ENCODE data around the gene GTF3C5. TPM values are rescaled to one million over a fixed set of nuclear protein-coding genes. Genes with fewer than 3 reads are reported as not detected.

The GTF3C5 gene
- total RNA-seq, 1 donor from 2014 or later = 29.7 TPM

DNA sequence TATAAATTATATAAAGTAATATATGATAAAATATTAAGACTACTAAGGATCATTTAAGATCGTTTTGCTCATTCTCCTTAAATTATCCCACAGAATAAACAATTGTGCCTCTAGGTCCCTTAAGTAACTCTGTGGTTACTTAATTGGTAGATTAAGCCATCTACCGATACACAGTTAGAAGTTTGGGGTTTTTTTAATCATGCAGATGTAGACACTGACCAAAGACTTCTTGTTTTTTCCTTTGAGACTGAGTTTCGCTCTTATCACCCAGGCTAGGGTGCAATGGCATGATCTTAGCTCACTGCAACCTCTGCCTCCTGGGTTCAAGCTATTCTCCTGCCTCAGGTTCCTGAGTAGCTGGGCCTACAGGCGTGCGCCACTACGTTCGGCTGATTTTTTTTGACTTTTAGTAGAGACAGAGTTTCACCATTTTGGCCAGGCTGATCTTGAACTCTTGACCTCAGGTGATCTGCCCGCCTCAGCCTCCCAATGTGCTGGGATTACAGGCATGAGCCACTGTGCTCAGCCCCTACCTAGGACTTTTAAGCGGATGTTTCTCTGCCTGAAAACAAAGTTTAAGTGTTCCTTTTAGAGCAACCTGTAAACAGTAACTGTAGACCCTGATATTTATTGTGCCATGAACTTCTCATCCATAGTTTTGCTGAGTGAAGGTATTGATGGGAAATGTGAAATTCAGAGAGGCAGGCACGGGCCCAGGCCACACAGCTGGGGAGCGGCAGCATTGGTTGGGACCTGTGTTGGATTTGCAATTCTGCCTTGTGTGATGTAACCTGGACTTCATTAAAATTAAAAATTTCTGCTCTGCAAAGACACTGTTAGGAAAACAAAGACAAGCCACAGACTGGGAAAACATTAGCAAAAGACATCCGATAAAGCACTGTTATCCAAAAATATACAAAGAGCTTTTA lies 42.6 kb downstream of the GTF3C5 start:
- no peak for DNase-seq (ENCODE audit: low read depth)
- Histone ChIP-seq H3K36me3 (ENCODE audit: control insufficient read depth, insufficient read depth, low read length) (no peaks in the 10 kb centered on the region), H3K4me3 (ENCODE audit: low read depth, low read length) (no peak overlapping the region), H3K27me3 (ENCODE audit: control insufficient read depth, insufficient read depth, low read length) (no peaks in the 10 kb centered on the region)
- FAIRE-seq = no peak
- TF ChIP-seq, protein P1, sequence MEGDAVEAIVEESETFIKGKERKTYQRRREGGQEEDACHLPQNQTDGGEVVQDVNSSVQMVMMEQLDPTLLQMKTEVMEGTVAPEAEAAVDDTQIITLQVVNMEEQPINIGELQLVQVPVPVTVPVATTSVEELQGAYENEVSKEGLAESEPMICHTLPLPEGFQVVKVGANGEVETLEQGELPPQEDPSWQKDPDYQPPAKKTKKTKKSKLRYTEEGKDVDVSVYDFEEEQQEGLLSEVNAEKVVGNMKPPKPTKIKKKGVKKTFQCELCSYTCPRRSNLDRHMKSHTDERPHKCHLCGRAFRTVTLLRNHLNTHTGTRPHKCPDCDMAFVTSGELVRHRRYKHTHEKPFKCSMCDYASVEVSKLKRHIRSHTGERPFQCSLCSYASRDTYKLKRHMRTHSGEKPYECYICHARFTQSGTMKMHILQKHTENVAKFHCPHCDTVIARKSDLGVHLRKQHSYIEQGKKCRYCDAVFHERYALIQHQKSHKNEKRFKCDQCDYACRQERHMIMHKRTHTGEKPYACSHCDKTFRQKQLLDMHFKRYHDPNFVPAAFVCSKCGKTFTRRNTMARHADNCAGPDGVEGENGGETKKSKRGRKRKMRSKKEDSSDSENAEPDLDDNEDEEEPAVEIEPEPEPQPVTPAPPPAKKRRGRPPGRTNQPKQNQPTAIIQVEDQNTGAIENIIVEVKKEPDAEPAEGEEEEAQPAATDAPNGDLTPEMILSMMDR (IDR thresholded peaks at IDR 0.05; ENCODE audit: insufficient read depth, low read length, severe bottlenecking) = no peak

DNA sequence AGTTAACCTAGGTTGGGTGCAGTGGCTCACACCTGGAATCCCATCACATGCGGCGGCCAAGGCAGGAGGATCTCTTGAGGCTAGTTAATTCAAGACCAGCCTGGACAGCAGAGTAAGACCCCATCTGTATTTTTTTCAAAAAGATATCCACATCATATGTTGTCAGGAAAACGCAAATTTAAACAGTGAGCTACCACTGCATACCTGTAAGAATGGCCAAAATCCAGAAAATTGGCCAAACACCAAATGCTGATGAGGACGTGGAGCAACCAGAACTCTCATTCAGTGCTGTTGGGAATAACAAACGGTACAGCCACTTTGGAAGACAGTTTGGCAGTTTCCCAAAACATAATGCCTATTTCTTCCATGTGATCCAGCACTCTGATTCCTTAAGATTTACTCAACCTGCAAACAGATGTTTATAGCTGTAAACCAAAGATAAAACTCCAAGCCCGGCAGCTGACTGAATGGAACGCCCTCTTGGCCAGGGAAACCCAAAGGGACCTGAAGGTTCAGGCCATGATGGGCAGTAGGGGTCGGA lies 43.4 kb downstream of the GTF3C5 start:
- Histone ChIP-seq H3K27me3 (ENCODE audit: control insufficient read depth, insufficient read depth, low read length) (no peaks in the 10 kb centered on the region), H3K36me3 (ENCODE audit: control insufficient read depth, insufficient read depth, low read length) (no peaks in the 10 kb centered on the region), H3K4me3 (ENCODE audit: low read depth, low read length) (no peak overlapping the region)
- DNase-seq (ENCODE audit: low read depth) (no peak), FAIRE-seq (no peak)
- TF ChIP-seq, protein P1 (IDR thresholded peaks at IDR 0.05; ENCODE audit: insufficient read depth, low read length, severe bottlenecking) = no peak

DNA sequence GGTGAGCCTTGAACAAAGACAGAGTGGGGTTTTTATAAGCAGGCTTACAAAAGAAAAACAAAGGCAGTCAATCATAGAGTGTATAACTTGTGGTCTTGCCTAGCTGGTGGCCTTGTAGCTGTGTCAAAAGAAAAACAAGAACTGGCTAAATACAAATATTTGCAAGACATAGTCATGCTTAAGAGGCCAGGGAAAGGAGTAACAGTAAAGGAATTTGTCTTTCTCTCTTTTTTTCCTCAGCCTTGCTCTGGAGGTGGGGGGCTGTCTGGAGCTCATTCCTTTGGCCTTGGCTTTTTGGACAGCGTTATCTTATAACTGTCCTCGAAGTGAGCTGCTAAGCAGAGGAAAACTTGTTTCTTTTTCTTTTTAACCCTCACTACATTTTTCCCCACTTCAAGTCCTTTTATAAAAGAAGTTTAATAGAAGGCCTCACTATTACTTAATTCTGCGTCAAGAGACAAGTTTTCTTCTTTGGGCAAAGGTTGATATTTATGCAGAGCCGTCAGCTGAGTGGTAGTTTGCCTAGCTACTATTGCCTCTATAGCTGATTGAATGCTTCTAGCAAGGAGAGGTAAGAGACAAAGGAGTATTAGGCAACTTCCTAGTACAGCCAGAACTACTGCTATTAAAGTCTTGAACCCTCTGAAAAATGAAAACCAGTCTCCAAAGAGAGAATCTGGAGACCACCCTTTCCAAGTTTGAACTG lies 45.3 kb downstream of the GTF3C5 start:
- DNase-seq (ENCODE audit: low read depth) = peak; percentile 38
- no peak for FAIRE-seq
- Histone ChIP-seq H3K4me3 (ENCODE audit: low read depth, low read length) (no peak overlapping the region), H3K36me3 (ENCODE audit: control insufficient read depth, insufficient read depth, low read length) (no peaks in the 10 kb centered on the region), H3K27me3 (ENCODE audit: control insufficient read depth, insufficient read depth, low read length) (no peaks in the 10 kb centered on the region)
- TF ChIP-seq, protein P1 (IDR thresholded peaks at IDR 0.05; ENCODE audit: insufficient read depth, low read length, severe bottlenecking) = no peak

DNA sequence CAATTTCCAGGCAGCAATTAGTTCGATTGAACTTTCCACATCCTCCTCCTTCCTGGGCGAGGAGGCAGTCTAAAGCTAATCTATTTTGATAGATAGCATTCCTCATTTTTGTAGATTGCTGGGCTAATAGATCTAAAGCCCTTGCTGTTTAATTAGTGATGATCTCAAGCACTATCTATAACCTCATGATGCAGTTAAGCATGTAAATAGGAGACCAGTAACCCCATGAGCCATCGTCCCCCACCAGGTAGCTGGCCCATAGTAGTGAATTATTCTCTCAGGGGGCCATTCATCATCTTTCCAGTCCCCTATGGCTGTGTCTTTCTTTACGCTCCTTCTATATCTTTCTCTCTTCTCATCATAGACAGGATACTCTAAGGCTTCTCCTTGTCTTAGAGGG lies 45.9 kb downstream of the GTF3C5 start:
- H3K27me3 ChIP-seq (ENCODE audit: control insufficient read depth, insufficient read depth, low read length) = no peaks in the 10 kb centered on the region
- FAIRE-seq (no peak), DNase-seq (ENCODE audit: low read depth) (no peak)
- TF ChIP-seq, protein P1 (IDR thresholded peaks at IDR 0.05; ENCODE audit: insufficient read depth, low read length, severe bottlenecking) = no peak
- no peaks in the 10 kb centered on the region for H3K36me3 ChIP-seq (ENCODE audit: control insufficient read depth, insufficient read depth, low read length)
- H3K4me3 ChIP-seq (ENCODE audit: low read depth, low read length) = no peak overlapping the region

DNA sequence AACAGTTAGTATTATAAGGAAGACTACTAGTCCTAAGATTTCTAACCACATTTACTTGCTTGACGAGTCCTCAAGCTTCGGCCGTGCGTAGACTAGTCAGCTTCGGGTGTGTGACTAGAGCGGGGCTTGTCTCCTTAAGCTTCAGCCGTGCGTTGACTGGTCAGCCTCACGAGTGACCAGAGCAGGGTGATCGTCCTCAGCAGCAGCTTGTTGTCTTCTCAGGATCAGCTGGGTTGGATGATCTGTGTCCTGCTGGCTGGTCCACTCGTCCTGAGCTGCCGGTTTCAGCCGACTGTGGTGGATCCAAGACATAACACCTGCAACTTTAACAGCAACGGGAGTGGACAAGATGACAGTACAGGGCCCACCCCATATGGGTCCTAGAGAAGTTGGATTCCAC lies 47.7 kb downstream of the GTF3C5 start:
- H3K36me3 ChIP-seq (ENCODE audit: control insufficient read depth, insufficient read depth, low read length) = no peaks in the 10 kb centered on the region
- peak; percentile 58 for FAIRE-seq

More for the DNA sequence above, 47.7 kb downstream of the GTF3C5 start:
- TF ChIP-seq, protein P1 (IDR thresholded peaks at IDR 0.05; ENCODE audit: insufficient read depth, low read length, severe bottlenecking) = no peak
- H3K27me3 ChIP-seq (ENCODE audit: control insufficient read depth, insufficient read depth, low read length) = no peaks in the 10 kb centered on the region
- DNase-seq (ENCODE audit: low read depth) = no peak
- no peak overlapping the region for H3K4me3 ChIP-seq (ENCODE audit: low read depth, low read length)
